OCI-LY3 (cell line): Measurements from ENCODE around the gene RNF187.

Experiments
- H2AFZ ChIP-seq: fragments of 200-600, 300-600 bp; shearing (Covaris generic); 2 replicates; pipeline ENCODE4 v1.6.0; 2014; ENCODE audit warnings: antibody characterized with exemption, low read depth, low read length
- H3K27ac ChIP-seq: fragments of 200-600, 300-600 bp; sonication (generic); 2 replicates; pipeline ENCODE4 v1.5.1; 2014; ENCODE audit warnings: mild to moderate bottlenecking, low read length, moderate library complexity, mixed read lengths
- H3K27me3 ChIP-seq: fragments of 200-600, 300-600 bp; sonication (generic); 2 replicates; pipeline ENCODE4 v1.6.1; 2014; ENCODE audit warnings: low read depth, low read length, mixed read lengths
- H3K36me3 ChIP-seq: fragments of 200-600, 300-600 bp; sonication (generic); replicated peaks from 2 replicates; pipeline ENCODE3; 2014; ENCODE audit warnings: low read depth, low read length, mixed read lengths
- H3K4me1 ChIP-seq: fragments of 300-600, 200-600 bp; sonication (generic); 2 replicates; pipeline ENCODE4 v1.6.1; 2014; ENCODE audit warnings: low read length, mixed read lengths
- H3K4me2 ChIP-seq: fragments of 200-600, 300-600 bp; sonication (generic); 2 replicates; pipeline ENCODE4 v1.6.1; 2014; ENCODE audit warnings: low read length, mixed read lengths
- H3K4me3 ChIP-seq: fragments of 300-600, 200-600 bp; sonication (generic); 2 replicates; pipeline ENCODE4 v1.5.1; 2014; ENCODE audit warnings: antibody characterized with exemption, mild to moderate bottlenecking, low read length, moderate library complexity
- H3K79me2 ChIP-seq: fragments of 300-600, 200-600 bp; shearing (Covaris generic); 2 replicates; pipeline ENCODE4 v1.6.1; 2014; ENCODE audit warnings: mild to moderate bottlenecking, low read length, mixed read lengths
- H3K9ac ChIP-seq: fragments of 300-600, 200-600 bp; shearing (Covaris generic); 2 replicates; pipeline ENCODE4 v1.6.0; 2014; ENCODE audit warnings: mild to moderate bottlenecking, low read length, moderate library complexity
- H3K9me3 ChIP-seq: fragments of 200-600, 300-600 bp; shearing (Covaris generic); 2 replicates; pipeline ENCODE4 v1.6.1; 2014; ENCODE audit warnings: low read length, mixed read lengths; ENCODE audit not compliant: insufficient read depth
- H4K20me1 ChIP-seq: fragments of 200-600, 300-600 bp; sonication (generic); 2 replicates; pipeline ENCODE4 v1.6.1; 2016; ENCODE audit warnings: low read length, mixed read lengths; ENCODE audit not compliant: insufficient read depth
- EZH2phosphoT487 ChIP-seq: fragments of 200-600 bp; shearing (Covaris generic); IDR thresholded peaks from 2 replicates; pipeline ENCODE4 v1.6.1; 2018; ENCODE audit warnings: antibody characterized with exemption, mixed run types, low read depth
- TF ChIP-seq, protein P1 (sequence below): fragments of 200-600, 300-600 bp; sonication (generic); IDR thresholded peaks from 2 replicates; pipeline ENCODE4 v1.5.1; 2014; ENCODE audit warnings: antibody characterized with exemption, low read length, low read depth

RNF187 gene

DNA sequence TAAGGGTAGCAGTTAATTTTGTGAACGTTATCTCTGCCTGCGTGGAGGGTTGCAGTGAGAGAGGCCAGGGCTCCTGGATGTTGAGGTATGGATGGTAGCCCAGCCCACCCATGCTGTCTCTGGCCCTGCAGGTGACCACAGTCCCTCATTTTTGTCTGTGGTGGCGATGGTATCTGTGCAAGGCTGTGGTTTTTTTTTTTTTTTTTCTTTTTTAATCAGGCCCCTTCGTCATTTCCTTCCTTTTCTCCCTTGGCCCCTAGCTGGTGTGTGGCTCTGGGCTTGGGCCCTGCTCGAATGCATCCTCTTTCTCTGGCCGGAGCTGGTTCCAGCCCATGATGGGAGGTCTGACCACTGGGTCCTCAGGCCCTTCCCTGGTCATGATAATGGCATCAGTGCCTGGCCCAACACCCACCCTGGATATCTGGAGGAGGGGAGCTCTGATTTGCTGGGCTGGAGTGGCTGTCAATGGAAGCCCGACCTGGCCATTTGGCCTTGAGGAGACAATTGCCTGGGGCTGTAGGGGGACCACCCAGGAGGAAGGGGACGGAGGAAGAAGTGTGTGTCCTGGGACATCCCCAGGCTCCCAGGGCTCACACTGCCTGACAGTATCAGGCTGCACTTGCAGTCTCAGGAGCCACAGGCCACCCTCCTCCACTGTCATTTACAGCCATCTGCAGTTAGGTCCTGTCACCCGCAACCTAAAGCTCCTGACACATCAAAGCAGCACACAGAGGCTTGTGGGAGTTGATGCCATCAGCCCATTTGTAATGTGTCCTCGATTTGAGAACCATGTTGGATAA is 8.1 kb upstream of the RNF187 start:
- no peaks in the 10 kb centered on the region for H4K20me1 ChIP-seq
- H3K4me2 ChIP-seq, result no peak overlapping the region
- H3K27ac ChIP-seq, result no peak overlapping the region
- TF ChIP-seq, protein P1, sequence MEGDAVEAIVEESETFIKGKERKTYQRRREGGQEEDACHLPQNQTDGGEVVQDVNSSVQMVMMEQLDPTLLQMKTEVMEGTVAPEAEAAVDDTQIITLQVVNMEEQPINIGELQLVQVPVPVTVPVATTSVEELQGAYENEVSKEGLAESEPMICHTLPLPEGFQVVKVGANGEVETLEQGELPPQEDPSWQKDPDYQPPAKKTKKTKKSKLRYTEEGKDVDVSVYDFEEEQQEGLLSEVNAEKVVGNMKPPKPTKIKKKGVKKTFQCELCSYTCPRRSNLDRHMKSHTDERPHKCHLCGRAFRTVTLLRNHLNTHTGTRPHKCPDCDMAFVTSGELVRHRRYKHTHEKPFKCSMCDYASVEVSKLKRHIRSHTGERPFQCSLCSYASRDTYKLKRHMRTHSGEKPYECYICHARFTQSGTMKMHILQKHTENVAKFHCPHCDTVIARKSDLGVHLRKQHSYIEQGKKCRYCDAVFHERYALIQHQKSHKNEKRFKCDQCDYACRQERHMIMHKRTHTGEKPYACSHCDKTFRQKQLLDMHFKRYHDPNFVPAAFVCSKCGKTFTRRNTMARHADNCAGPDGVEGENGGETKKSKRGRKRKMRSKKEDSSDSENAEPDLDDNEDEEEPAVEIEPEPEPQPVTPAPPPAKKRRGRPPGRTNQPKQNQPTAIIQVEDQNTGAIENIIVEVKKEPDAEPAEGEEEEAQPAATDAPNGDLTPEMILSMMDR, result no peak
- no peak for TF ChIP-seq EZH2phosphoT487
- no peak overlapping the region for H3K9ac ChIP-seq
- no peaks in the 10 kb centered on the region for H3K79me2 ChIP-seq
- H3K9me3 ChIP-seq, result no peaks in the 10 kb centered on the region
- no peak overlapping the region for H3K4me3 ChIP-seq
- no peaks in the 10 kb centered on the region for H3K27me3 ChIP-seq
- H3K4me1 ChIP-seq, result no peaks in the 10 kb centered on the region
- no peaks in the 10 kb centered on the region for H3K36me3 ChIP-seq
- H2AFZ ChIP-seq, result no peak overlapping the region

DNA sequence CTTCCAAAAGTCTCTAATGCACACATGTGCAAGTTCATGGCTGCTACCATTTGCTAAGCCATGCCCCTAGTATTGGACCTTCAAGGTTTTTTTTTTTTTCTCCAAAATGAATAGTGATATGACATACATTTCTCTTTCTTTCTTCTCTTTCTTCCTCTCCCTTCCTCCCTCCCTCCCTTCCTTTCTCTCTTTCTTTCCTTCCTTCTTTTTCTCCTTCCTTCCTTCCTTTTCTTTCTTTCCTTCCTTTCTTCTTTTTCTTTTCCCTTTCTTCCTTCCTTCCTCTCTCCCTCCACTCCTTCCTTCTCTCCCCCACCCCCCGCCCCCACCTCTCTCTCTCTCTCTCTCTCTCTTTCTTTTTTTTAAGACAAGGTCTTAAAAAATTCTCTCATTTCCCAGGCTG is 3.4 kb upstream of the RNF187 start:
- Histone ChIP-seq H3K27ac (no peak overlapping the region), H3K4me2 (no peak overlapping the region), H3K4me3 (no peak overlapping the region), H3K4me1 (peaks cover 10% of the 10 kb centered on the region), H3K79me2 (peaks cover 18% of the 10 kb centered on the region), H3K9me3 (no peaks in the 10 kb centered on the region), H3K9ac (no peak overlapping the region), H3K36me3 (peaks cover under 1% of the 10 kb centered on the region), H3K27me3 (no peaks in the 10 kb centered on the region), H4K20me1 (peaks cover 6% of the 10 kb centered on the region), H2AFZ (no peak overlapping the region)
- TF ChIP-seq, protein P1, result no peak
- no peak for TF ChIP-seq EZH2phosphoT487

- peaks cover 14% of the 10 kb centered on the region for H4K20me1 ChIP-seq
- peak overlapping the region; percentile 76 for H2AFZ ChIP-seq
- H3K4me3 ChIP-seq, result peak overlapping the region; percentile 92
- peak overlapping the region; percentile 71 for H3K27ac ChIP-seq
- peaks cover 40% of the 10 kb centered on the region for H3K79me2 ChIP-seq
- H3K36me3 ChIP-seq, result peaks cover 26% of the 10 kb centered on the region
- no peaks in the 10 kb centered on the region for H3K9me3 ChIP-seq
- no peak for TF ChIP-seq EZH2phosphoT487
- TF ChIP-seq, protein P1, result no peak
- peak overlapping the region; percentile 66 for H3K4me2 ChIP-seq
- H3K27me3 ChIP-seq, result no peaks in the 10 kb centered on the region
- H3K4me1 ChIP-seq, result peaks cover 32% of the 10 kb centered on the region
- peak overlapping the region; percentile 91 for H3K9ac ChIP-seq
These were observed 416 bp upstream of the RNF187 start for GRCh38 chr1:228486596-228487335.

DNA sequence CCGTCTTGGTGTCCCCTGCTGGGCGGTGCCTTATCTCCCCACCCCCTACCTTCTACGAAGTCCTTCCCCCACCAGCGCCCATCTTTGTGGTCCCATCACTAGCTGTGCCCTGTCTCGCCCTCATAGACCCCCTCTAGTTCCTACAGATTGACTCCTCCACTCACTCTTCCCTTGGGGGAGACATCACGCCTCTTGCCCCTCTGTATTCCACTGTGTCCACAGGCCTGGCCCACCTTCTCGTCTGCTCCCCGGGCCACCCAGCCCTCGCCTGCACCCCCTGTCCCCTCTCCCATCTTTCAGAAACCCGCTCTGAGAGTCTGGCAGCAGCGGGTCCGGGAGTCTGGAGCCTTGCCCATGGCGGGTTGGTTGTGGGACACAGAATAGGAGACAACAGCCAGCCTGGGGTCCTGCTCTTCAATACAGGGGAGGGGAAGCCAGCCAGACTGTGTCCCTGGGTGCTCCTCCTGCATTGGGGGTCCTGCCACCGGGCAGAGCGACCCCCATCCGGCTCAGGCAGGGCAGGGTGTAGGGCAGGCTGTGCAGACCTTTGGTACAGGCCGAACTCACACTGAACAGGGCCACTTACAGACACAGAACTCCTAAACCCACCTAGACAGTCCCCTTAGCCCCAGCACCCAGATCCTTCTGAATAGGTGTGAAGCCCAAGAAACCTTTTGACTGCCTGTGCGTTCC is 1.1 kb downstream of the RNF187 start:
- peak overlapping the region; percentile 31 for H3K27ac ChIP-seq
- H3K79me2 ChIP-seq, result peaks cover 41% of the 10 kb centered on the region
- H3K4me1 ChIP-seq, result peaks cover 32% of the 10 kb centered on the region
- peaks cover 14% of the 10 kb centered on the region for H4K20me1 ChIP-seq
- no peak overlapping the region for H2AFZ ChIP-seq
- no peaks in the 10 kb centered on the region for H3K27me3 ChIP-seq
- H3K9me3 ChIP-seq, result no peaks in the 10 kb centered on the region
- no peak for TF ChIP-seq EZH2phosphoT487
- TF ChIP-seq, protein P1, result no peak
- peak overlapping the region; percentile 92 for H3K4me3 ChIP-seq
- peak overlapping the region; percentile 93 for H3K4me2 ChIP-seq
- H3K36me3 ChIP-seq, result peaks cover 34% of the 10 kb centered on the region
- peak overlapping the region; percentile 91 for H3K9ac ChIP-seq
